AG04449 (cell line): ENCODE measurements around the gene BFSP1.
A peak's percentile ranks its signal among the peaks of the same experiment; 100 is the strongest.

ENCODE experiments used
- CTCF ChIA-PET: fragments of 350-600 bp; formaldehyde crosslinking; extraction: SDS; loops from one replicate; lab custom pipeline; 2021; ENCODE audit warnings: antibody characterized with exemption; lab: Yijun Ruan, JAX
- POLR2A ChIA-PET: fragments of 400-600, 350-600 bp; formaldehyde crosslinking; extraction: SDS; loops from one replicate; lab custom pipeline; 2020; ENCODE audit warnings: antibody characterized with exemption, inconsistent platforms; lab: Yijun Ruan, JAX
- DNase-seq: peaks from one replicate; pipeline ENCODE4 v3.0.0-alpha.2; 2010; ENCODE audit warnings: low read depth, low spot score
- H3K4me3 ChIP-seq: 2 replicates; pipeline ENCODE4 v1.5.1; 2011; ENCODE audit warnings: low read depth, mild to moderate bottlenecking, control low read depth, low read length
- TF ChIP-seq, protein P1 (sequence below): IDR thresholded peaks from one replicate; pipeline ENCODE4 v1.5.1; 2011; ENCODE audit warnings: mild to moderate bottlenecking, moderate library complexity, low read length, control low read depth, inconsistent platforms; ENCODE audit not compliant: insufficient read depth; ENCODE audit errors: missing control alignments

The BFSP1 gene

GRCh38 chr20:17533396-17533795, 2.2 kb upstream of the BFSP1 start:
- TF ChIP-seq, protein P1, sequence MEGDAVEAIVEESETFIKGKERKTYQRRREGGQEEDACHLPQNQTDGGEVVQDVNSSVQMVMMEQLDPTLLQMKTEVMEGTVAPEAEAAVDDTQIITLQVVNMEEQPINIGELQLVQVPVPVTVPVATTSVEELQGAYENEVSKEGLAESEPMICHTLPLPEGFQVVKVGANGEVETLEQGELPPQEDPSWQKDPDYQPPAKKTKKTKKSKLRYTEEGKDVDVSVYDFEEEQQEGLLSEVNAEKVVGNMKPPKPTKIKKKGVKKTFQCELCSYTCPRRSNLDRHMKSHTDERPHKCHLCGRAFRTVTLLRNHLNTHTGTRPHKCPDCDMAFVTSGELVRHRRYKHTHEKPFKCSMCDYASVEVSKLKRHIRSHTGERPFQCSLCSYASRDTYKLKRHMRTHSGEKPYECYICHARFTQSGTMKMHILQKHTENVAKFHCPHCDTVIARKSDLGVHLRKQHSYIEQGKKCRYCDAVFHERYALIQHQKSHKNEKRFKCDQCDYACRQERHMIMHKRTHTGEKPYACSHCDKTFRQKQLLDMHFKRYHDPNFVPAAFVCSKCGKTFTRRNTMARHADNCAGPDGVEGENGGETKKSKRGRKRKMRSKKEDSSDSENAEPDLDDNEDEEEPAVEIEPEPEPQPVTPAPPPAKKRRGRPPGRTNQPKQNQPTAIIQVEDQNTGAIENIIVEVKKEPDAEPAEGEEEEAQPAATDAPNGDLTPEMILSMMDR: no peak
- ChIA-PET POLR2A (no interaction called here), CTCF (interaction anchor here (0.7 to 2.6 kb wide), 5 partner anchors 10 to 83 kb away, joined by 3 to 11 read pairs (median 4); no protein-coding TSS in a partner anchor)
- DNase-seq: no peak
- H3K4me3 ChIP-seq: no peak overlapping the region

GRCh38 chr20:17531665-17532025, 466 bp upstream of the BFSP1 start:
- DNase-seq: no peak
- TF ChIP-seq, protein P1: no peak
- POLR2A ChIA-PET: interaction anchor here (0.9 to 1.2 kb wide), 2 partner anchors 38 to 63 kb away, joined by 3 to 4 read pairs; partner anchors contain the start of gene DSTN
- peak overlapping the region; percentile 60 for H3K4me3 ChIP-seq
- CTCF ChIA-PET: interaction anchor here (1.0 to 2.2 kb wide), 9 partner anchors 8 to 407 kb away, joined by 3 to 11 read pairs (median 4); no protein-coding TSS in a partner anchor

DNA sequence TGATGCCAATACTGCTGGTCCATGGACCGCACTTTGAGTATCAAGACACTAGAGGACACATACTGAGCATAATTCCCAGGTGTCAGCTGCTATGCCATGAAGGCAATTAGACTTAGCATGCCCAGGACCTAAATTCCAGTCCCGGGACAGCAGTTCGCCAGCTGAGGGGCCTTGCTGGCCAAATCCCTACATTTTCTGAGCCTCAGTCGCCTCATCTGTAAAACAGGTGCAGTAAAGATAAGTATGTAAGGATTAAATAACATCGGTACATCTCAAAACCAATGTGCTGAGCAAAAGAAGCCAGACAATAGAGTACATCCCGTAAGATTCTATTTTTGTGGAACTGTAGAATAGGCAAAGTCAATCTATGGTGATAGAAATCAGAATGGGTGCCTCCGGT, 1.0 kb downstream of the BFSP1 start:
- DNase-seq: no peak
- CTCF ChIA-PET: interaction anchor here (1.1 to 2.2 kb wide), 7 partner anchors 11 to 368 kb away, joined by 3 to 11 read pairs (median 4); no protein-coding TSS in a partner anchor
- TF ChIP-seq, protein P1: no peak
- POLR2A ChIA-PET: interaction anchor here (0.6 kb wide), 1 partner anchor 94 kb away, joined by 3 read pairs; no protein-coding TSS in a partner anchor
- H3K4me3 ChIP-seq: no peak overlapping the region

DNA sequence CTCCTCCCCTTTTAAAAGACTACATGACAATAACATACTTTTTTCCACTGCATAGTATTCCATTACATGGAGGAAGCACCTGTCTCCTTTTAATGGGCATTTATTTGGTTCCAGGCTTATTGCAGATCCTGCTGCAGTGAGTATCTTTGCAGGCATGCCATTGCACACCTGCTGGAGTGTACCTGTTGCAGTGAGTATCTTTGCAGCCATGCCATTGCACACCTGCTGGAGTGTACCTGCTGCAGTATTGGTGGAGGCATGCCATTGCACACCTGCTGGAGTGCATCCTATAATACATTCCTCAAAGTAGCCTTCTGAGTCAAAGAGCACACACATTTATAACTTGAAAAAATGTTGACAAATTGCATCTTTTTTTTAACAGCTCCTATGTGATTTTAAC, 1.6 kb downstream of the BFSP1 start:
- TF ChIP-seq, protein P1: no peak
- DNase-seq: no peak
- no peak overlapping the region for H3K4me3 ChIP-seq
- ChIA-PET CTCF (interaction anchor here (1.1 to 2.2 kb wide), 4 partner anchors 10 to 119 kb away, joined by 3 to 11 read pairs (median 5); no protein-coding TSS in a partner anchor), POLR2A (no interaction called here)

- DNase-seq: no peak
- CTCF ChIA-PET: no interaction called here
- POLR2A ChIA-PET: no interaction called here
- TF ChIP-seq, protein P1: no peak
- no peak overlapping the region for H3K4me3 ChIP-seq
Measured at GRCh38 chr20:17525650-17526049, 5.5 kb downstream of the BFSP1 start.

GRCh38 chr20:17525132-17525531, 6.0 kb downstream of the BFSP1 start:
- no peak for DNase-seq
- TF ChIP-seq, protein P1: no peak
- H3K4me3 ChIP-seq: no peak overlapping the region
- CTCF ChIA-PET: no interaction called here
- POLR2A ChIA-PET: no interaction called here
